Activated CD4-positive, CD25-positive, alpha-beta regulatory T cell treated with anti-CD3 and anti-CD28 coated beads, Interleukin-2, amount 50 U/mL, for 16 hours (primary cell): ENCODE results near the gene GIT1.

ENCODE experiments used
- DNase-seq: peaks from one replicate; pipeline ENCODE4 v3.0.0-alpha.2; 2020; ENCODE audit warnings: low read depth, low spot score

The GIT1 gene

GRCh38 chr17:29589524-29590410 is at the start of gene GIT1:
Gene GIT1 (minus strand): TSS chr17:29589648. CDS start chr17:29589378, 270 bp downstream.
- peak; percentile 66 for DNase-seq

GRCh38 chr17:29633886-29634285 is 44.4 kb upstream of the GIT1 start:
- DNase-seq, result no peak

GRCh38 chr17:29630630-29631193 is 41.3 kb upstream of the GIT1 start:
- no peak for DNase-seq

GRCh38 chr17:29629839-29630238 is 40.4 kb upstream of the GIT1 start:
- no peak for DNase-seq

- DNase-seq, result no peak
Measured at GRCh38 chr17:29628644-29629043, 39.2 kb upstream of the GIT1 start.

GRCh38 chr17:29627951-29628350 is 38.5 kb upstream of the GIT1 start:
- no peak for DNase-seq

GRCh38 chr17:29625037-29625750 is 35.7 kb upstream of the GIT1 start:
- no peak for DNase-seq

GRCh38 chr17:29624586-29624985 is 35.1 kb upstream of the GIT1 start:
- no peak for DNase-seq

GRCh38 chr17:29623283-29623647 is 33.8 kb upstream of the GIT1 start:
- DNase-seq, result no peak

GRCh38 chr17:29622337-29623282 is 33.2 kb upstream of the GIT1 start, which contains the start of gene CORO6:
Gene CORO6 (minus strand): TSS chr17:29622912. CDS start chr17:29621421, 1,491 bp downstream.
- no peak for DNase-seq

- no peak for DNase-seq
Measured at GRCh38 chr17:29621751-29622194, 32.3 kb upstream of the GIT1 start.

- DNase-seq, result no peak
Measured at GRCh38 chr17:29620779-29621500, 31.5 kb upstream of the GIT1 start.

GRCh38 chr17:29620271-29620670 is 30.8 kb upstream of the GIT1 start:
- no peak for DNase-seq

GRCh38 chr17:29619251-29619650 is 29.8 kb upstream of the GIT1 start:
- DNase-seq, result no peak

- no peak for DNase-seq
Measured at GRCh38 chr17:29618272-29619065, 29.0 kb upstream of the GIT1 start.

- DNase-seq, result peak; percentile 73
Measured at GRCh38 chr17:29617481-29618271, 28.2 kb upstream of the GIT1 start.

- peak; percentile 83 for DNase-seq
Measured at GRCh38 chr17:29617125-29617480, 27.7 kb upstream of the GIT1 start.

- DNase-seq, result no peak
Measured at GRCh38 chr17:29616300-29617048, 27.0 kb upstream of the GIT1 start.
